ENCODE measurements around the gene TRIM61.
"Not testable (repeated sequence)": the region's sequence is repeated elsewhere in the genome, so short reads cannot be mapped to it uniquely, and the experiment has no call there.

Gene TRIM61

DNA sequence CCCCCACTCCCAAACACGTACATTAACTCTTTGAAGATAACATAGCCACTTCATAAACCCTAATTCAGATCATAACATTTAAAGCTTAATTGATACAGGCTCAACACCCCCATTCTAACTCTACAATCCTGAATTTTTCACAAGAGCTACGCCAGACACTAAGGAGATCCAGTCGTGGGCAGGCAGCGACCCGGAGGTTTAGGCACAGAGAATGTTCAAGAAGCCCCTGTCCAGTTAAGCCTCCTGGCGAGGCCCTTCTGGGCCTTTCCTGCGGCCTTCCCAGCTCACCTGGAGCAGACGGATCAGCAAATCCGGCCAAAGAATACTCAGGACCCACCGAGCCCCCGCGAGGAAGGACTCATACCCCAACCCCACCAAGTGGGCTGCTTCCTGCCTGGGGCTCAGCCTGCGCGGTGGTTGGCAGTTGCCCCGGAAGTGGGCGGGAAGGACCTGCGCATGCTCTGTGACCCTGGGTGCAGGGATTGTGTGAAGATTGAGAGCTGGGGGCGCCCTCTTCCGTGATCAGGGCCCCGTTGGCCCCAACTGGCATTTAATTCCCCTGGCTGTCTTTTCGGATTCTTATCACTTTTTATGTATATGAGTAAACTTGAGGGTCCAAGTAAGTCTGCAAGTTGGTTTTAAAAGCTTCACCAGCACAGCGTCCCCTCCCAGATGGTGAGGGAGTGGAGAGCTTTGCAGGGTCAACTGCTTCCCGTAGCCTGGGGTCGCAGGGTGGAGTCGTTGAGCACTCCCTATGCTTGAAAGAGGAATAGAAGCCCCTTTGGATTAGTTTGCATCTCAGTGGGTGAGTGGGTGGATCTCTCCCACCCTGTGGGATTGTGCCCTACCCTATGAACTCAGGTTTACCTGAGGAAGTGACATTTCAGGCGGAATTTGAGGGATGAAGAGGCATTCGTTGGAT lies at the start of gene TRIM61:
Gene TRIM61 (minus strand): TSS at position 415 of the 922 bp plus-strand sequence. CDS start 7,655 bp downstream, outside the sequence.
- peak; percentile 20 for DNase-seq (ENCODE audit: low read depth)

DNA sequence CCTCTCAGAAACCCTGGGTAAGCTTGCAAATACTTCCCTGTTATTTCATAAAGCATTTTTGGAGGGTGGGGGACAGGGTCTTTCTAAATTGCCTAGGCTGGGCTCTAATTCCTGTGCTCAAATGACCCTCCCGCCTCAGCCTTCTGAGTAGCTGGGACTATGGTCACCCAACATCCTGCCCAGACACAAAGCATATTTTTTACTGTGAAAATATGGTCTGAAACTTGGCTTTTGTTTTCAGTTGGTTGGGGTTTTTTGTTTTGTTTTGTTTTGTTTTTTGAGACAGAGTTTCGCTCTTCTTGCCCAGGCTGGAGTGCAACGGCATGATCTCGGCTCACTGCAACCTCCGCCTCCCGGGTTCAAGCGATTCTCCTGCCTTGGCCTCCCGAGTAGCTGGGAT lies 48.3 kb upstream of the TRIM61 start:
- DNase-seq (ENCODE audit: low read depth): not testable (repeated sequence)

DNA sequence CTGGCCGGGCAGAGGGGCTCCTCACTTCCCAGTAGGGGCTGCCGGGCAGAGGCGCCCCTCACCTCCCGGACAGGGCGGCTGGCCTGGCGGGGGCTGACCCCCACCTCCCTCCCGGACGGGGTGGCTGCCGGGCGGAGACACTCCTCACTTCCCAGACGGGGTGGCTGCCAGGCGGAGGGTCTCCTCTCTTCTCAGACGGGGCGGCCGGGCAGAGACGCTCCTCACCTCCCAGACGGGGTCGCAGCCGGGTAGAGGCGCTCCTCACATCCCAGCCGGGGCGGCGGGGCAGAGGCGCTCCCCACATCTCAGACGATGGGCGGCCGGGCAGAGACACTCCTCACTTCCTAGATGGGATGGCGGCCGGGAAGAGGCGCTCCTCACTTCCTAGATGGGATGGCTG lies 42.5 kb upstream of the TRIM61 start:
- not testable (repeated sequence) for DNase-seq (ENCODE audit: low read depth)

DNA sequence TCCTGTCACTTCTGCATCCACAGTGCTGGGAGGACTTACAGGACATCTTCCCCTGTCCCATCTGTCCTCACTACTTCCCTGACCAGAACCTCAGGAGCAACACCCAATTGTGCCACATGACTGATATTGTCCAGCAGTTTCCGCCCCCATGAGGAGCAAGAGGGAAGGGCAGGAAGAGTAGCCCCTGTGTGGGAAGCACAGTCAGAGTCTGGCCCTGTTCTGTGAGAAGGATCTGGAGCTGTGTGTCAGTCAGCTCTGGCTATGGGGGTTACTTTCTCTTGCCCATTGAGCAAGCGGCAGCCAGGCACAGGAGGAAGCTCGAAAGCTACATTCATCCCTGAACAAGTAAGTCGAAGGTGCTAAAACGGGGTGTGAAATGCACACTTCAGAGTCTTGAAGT lies 39.5 kb upstream of the TRIM61 start:
- DNase-seq (ENCODE audit: low read depth): no peak

DNA sequence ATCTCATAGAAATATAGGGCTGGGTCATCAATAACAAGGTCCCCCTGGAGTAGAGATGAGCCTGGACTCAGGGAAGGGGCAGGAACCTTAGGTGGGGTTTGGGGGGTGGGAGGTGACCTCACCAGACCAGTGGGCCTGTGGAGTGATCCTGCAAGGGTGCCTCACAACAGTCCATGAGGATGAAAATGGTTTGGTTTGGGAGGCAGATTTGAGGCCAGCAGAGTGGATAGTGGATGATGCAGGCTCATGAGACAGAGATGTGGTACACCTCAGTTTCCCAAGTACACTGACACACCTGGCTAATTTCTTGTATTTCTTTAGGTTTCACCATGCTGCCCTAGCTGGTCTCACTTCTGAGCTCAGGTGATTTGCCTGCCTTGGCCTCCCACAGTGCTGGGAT lies 36.2 kb upstream of the TRIM61 start:
- DNase-seq (ENCODE audit: low read depth): no peak

DNA sequence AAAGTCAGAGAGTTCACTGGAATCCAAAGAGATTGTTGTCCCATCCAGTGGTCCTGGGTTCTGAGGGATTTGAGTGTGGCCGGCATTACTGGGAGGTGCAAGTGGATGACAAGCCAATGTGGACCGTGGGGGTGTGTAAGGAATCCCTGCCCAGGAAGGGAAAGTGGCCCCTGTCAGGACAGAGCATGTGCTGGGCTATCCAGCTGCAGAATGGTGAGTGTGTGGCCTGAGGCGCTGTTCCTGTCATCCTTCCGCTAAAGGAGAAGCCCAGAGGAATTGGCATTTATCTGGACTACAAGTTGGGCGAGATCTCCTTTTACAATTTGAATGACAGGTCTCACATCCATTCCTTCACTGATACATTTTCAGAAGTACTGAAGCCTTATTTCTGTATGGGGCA lies 33.9 kb upstream of the TRIM61 start:
- no peak for DNase-seq (ENCODE audit: low read depth)

DNA sequence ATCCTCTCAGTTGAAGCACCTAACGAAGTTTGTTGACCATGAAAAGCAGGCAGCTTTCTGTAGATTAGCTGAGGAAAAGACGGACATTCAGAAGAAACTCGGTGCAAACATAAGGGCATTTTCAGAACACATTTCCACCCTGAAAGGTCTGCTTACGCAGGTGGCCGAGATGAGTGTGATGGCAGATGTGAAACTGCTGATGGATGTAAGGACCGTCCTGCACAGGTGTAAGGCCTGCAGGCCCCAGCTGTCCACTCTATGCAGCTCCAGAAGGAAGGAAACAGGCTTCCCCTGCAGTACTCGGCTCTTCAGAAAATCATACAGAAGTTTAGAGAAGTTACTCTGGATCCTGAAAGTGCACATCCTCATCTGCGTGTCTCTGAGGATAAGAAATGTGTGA lies 33.5 kb upstream of the TRIM61 start:
- no peak for DNase-seq (ENCODE audit: low read depth)

GRCh38 chr4:165010487-165010886 lies 33.0 kb upstream of the TRIM61 start:
- no peak for DNase-seq (ENCODE audit: low read depth)

DNA sequence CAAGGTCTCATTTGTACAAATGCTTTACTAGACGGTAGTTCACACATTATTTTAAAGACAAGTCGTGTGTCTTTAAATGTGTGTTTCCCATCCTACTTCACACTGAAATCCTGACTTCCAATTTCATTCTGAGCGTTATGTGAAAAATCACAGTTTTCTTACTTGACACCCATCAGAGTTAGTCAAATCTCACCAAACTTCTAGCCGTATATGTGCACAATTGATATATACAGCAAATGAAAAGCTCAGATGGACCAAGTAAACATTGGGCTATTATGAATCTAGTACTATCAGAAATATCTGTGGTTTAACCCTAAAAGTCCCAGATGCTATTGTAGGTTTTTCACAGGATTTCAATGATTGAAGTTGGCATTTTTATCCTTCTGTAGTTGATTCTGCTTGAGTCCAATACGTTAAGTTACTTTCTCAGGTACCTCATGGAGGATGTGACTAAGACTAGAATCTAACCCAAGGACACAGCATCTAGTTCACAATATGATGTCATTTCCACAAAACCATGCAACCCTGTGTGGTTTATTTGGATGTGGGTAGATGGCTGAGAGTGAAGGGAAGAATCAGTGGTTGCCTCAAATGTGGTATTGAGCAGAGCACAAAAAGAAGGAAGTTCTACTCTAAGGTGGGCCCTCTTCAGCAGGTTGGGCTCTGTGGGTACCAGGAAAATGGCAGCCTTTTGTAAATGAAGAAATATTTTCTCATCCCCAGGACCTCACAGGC lies 32.2 kb upstream of the TRIM61 start:
- DNase-seq (ENCODE audit: low read depth): no peak

GRCh38 chr4:165006886-165007285 lies 29.4 kb upstream of the TRIM61 start:
- no peak for DNase-seq (ENCODE audit: low read depth)

- DNase-seq (ENCODE audit: low read depth): no peak
Observed at GRCh38 chr4:165006456-165006855, 29.0 kb upstream of the TRIM61 start.

DNA sequence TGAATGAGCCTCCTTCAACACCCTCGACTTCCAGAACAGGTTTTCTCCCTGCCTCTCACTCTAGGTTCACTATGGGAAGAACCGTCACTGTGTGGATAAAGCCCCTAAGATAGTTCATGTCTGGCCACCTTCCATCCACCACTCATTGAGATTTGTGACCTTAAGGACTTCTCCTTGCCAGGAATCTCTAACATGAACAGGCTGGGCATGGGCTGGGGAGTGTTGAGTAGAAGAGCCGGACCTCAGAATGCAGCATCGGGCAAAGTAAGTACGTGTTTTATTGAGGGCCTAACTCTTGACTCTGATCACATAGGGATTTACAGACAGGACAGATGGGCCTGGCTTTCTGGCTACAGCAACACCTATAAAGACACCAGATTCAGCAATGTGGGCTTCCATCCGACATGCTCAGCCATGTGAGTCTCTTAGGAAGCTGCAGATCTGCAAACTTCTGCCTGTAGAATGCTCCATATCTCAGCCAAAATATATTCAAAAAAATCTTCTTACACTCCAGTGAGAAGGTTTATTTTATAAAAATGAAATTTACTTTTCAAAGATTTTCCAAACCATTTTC lies 28.0 kb upstream of the TRIM61 start:
- no peak for DNase-seq (ENCODE audit: low read depth)

- not testable (repeated sequence) for DNase-seq (ENCODE audit: low read depth)
Observed at GRCh38 chr4:165001957-165002356, 24.5 kb upstream of the TRIM61 start.

- not testable (repeated sequence) for DNase-seq (ENCODE audit: low read depth)
Observed at GRCh38 chr4:164998526-164999080, 21.1 kb upstream of the TRIM61 start.

GRCh38 chr4:164997941-164998340 lies 20.5 kb upstream of the TRIM61 start:
- no peak for DNase-seq (ENCODE audit: low read depth)

- DNase-seq (ENCODE audit: low read depth): no peak
Observed at GRCh38 chr4:164997324-164997723, 19.9 kb upstream of the TRIM61 start.

DNA sequence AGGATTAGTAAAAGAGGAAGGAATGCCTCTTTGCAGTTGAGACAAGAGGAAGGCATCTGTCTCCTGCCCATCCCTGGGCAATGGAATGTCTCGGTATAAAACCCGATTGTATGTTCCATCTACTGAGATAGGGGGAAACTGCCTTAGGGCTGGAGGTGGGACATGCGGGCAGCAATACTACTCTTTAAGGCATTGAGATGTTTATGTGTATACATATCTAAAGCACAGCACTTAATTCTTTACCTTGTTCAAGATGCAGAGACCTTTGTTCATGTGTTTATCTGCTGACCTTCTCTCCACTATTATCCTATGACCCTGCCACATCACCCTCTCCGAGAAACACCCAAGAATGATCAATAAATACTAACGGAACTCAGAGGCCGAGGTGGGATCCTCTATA lies 18.7 kb upstream of the TRIM61 start:
- not testable (repeated sequence) for DNase-seq (ENCODE audit: low read depth)

DNA sequence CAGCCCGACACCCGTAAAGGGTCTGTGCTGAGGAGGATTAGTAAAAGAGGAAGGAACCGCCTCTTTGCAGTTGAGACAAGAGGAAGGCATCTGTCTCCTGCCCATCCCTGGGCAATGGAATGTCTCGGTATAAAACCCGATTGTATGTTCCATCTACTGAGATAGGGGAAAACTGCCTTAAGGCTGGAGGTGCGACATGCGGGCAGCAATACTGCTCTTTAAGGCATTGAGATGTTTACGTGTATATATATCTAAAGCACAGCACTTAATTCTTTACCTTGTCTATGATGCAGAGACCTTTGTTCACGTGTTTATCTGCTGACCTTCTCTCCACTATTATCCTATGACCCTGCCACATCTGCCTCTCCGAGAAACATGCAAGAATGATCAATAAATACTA lies 13.3 kb upstream of the TRIM61 start:
- not testable (repeated sequence) for DNase-seq (ENCODE audit: low read depth)

GRCh38 chr4:164989471-164989870 lies 12.0 kb upstream of the TRIM61 start:
- no peak for DNase-seq (ENCODE audit: low read depth)

GRCh38 chr4:164971929-164972328 lies 5.5 kb downstream of the TRIM61 start:
- DNase-seq (ENCODE audit: low read depth): not testable (repeated sequence)

DNA sequence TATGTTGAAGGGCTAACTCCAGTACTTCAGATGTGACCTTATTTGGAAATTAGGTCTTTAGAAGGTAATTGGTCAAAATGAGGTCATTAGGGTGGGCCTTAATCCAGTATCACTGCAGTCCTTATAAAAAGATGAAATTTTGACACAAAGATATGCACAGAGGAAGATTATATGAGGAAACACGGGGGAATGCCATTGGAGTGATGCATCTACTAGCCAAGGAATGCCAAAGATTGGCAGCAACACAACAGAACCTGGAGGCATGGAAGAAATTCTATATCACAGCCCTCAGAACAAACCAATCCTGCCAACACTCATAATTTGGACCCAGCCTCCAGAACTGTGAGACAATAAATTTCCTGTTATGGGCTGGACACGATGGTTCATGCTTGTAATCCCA lies 17.6 kb downstream of the TRIM61 start:
- no peak for DNase-seq (ENCODE audit: low read depth)

DNA sequence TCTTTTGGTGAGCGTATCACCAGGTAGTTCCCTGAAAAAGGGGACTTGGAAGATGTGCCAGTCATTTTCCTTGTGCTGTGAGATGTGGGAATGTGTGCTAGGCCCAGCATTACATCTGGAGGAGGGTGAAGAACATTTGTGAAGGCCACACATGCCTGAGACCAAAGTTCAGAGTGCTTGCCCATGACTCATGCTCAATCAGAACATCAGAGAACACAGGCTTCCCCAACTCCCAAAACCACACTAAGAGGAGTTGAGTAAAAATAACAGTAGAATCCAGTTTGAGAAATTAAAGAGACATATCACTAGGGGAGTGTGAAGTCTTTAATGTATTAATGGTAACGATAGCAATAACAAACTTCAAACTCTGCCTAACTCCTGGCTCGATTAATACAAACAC lies 18.0 kb downstream of the TRIM61 start:
- not testable (repeated sequence) for DNase-seq (ENCODE audit: low read depth)
